Smooth muscle cell of the coronary artery (primary cell): ENCODE results near the gene RPL14. TPM values are rescaled to one million over a fixed set of nuclear protein-coding genes. Genes with fewer than 3 reads are reported as not detected.

Source experiments
- total RNA-seq: library from RNA; depleted of rRNA; stranded (reverse); fragments of >200 nt; gene quantifications from 2 replicates; pipeline ENCODE4 v1.2.3, GENCODE V29; 2014; ENCODE audit warnings: low replicate concordance

The RPL14 gene
- 408 and 593 TPM in 2 replicates for total RNA-seq

DNA sequence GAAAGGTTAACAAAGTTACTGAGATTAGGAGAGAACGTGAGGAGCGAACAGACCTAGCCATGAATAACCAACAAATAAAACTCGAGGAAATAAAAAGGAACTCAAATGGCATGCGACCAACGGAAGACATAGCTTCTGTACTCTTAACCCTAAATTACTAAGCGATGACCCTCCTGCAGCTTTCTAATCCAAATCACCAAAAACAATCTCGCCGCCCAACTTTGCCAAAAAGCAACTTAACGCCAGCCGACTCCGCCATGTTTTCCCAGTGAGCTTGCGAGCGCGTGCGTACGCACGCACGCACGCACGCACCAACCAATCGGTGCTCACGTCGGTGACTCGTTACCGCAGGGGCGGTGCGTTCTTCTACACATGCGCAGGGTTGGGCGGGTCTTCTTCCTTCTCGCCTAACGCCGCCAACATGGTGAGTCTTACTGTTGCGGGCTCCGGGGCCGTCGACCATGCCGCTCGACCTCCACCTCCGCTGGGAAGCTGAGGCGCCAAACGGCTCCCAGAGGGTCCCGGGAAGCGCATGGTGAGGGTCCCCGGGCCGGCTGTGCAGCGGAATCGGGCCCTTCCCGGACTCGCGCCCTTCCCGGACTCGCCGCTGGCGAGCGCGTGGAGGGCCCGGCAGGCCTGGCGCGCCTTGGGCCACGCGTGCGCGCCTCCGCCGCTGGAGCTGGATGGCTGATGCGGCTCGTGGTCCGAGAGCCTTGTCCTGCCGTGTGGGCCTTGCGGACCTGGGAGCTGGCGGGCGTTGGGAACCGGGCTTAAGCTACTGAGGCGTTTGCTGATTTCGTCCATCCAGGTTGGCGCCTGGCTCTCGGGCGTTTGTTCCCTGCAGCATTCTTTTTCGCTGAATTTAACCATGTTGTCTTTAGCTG, at the start of gene RPL14:
RPL14 (plus strand) TSS at position 400 of the 884 bp plus-strand sequence; CDS start at position 533, 133 bp downstream.

DNA sequence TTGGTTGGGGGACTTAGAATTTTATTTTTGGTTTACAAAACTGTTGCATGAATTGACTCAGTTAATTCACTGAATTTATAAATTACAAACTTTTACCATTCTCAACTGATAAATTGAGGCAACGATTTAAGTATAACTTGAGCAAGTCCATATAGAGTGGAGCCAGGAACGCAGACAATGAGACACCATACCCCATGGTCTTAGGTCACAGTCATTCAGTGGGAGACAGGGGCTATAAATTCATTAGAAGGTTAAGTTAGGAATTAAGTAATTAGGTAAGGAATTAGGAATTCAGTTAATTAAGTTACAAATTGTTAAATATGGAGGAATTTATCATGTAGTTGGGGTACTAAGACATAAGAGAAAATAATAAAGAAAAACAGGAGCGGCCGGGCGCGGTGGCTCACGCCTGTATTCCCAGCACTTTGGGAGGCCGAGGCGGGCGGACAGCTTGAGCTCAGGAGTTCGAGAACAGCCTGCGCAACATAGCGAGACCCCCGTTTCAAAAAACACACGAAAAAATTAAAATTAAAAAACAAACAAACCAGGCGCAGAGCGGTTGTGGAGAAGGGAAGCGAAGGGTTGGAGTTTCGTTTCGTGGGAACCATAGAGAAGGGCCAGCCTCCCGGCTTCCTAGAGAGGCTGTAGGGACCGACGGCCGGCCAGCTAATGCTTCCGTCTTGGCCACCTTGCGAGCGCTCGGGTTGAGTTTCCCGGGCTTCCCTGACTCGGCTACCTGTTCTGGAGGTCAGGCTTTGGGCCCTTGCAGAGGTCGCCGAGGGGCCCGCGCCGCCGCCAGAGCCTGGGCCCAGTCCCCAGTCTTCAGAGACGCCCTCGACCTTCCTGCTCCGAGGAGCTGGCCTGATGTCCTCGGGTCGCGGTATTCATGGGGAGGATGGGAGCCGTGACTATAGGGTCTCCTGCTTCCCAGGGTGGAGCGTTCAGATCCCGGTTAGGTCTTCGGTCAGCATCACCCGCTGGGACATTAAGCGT, 19.6 kb downstream of the RPL14 start, which contains the start of gene ZNF619:
ZNF619 (plus strand) TSS at position 645 of the 993 bp plus-strand sequence. CDS start 858 bp downstream, outside the sequence.

DNA sequence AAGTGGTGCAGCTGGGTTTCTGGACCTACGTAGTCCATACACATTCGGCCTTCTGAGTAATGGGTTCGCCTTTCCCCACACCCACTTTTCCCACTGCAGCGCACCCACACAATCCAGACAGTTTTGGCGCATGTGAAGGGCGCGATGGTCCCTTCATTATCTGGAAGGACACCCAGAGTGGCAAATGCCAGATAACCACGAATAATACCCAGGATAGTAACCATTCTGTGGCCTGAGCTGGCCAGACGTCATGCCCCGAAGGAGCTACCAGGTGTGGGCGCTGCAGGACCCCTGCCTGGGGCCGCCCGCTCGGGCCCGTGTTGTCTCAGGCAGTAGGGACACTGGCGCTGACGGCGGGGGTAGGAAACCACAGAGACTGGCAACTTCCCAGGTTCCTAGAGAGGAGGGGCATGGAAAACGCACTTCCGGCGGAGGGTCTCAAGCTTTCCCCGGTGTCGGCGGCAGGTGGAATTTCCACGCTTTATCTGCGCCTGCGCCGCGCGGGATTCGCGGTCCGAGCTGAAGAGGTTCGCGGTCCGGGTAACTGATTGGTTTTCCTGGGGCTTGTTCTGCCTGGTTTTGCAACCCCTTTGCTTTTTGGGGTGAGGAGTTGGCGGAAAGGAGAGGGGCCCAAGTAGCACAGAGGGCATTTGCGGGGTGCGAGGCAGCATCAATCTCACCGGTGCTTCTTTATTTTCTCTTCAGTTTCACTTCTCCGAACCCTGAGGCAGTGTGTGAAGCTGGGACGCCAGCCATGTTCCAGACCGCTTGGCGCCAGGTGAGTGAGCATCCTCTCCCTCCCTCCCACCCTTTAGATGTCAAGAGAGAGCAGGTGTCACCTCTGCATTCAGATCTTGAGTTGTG, 48.7 kb downstream of the RPL14 start, which contains the start of gene ZNF620:
ZNF620 (plus strand) TSS at position 441 of the 864 bp plus-strand sequence; CDS start at position 755, 314 bp downstream.

Other genes starting within 250 kb of the RPL14 start
- 7.1 and 11.7 TPM in 2 replicates for gene EIF1B, start 147.6 kb upstream of the RPL14 start, total RNA-seq
- 0.12 TPM in 1 of 2 replicates, not detected in the other for gene ENTPD3, start 70.2 kb upstream of the RPL14 start, total RNA-seq
- 4.3 and 5.1 TPM in 2 replicates for gene ZNF619, start 19.8 kb downstream of the RPL14 start, total RNA-seq
- gene ZNF620, start 48.7 kb downstream of the RPL14 start, total RNA-seq: 0.83 and 1.3 TPM in 2 replicates
- 9.4 and 12.3 TPM in 2 replicates for gene ZNF621, start 67.6 kb downstream of the RPL14 start, total RNA-seq